ENCODE results near the gene IFT20.

IFT20 gene

DNA sequence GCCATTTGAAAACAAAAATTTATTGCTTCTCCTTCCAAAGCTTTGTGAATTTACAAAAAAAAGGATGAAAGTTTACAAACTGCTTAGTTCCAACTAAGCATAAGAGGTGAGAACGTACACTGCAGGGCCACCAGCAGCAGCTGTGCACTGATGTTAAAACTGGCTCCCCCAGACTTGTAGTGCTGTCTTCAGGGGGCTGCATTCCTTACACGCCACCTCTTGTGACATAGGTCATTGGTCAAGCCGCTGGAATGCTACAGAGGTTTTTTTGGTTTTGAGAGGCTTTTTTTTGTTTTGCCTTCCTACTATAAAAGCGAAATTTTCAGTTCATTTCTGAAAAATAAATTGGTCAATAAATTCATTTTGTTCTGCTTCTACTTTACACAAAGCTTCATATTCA is 6.9 kb downstream of the IFT20 start:
- Histone ChIP-seq H3K36me3 (ENCODE audit: control insufficient read depth in 2 of 2, insufficient read depth in 1 of 2, low read length in 2 of 2) (peaks cover 38 to 67% of the 10 kb centered on the region in 2 experiments), H3K4me3 (ENCODE audit: low read depth, low read length) (no peak overlapping the region), H3K4me1 (ENCODE audit: control insufficient read depth, insufficient read depth, low read length) (0 out of 2 replicates have a peak, but pooled peaks cover 2% of the 10 kb centered on the region), H3K27ac (ENCODE audit: extremely low read depth, low read depth, low read length) (peak overlapping the region; percentile 11; the same call in 1 of the 2 replicates), H3K9me3 (ENCODE audit: control insufficient read depth, insufficient read depth, low read depth, low read length) (no peaks in the 10 kb centered on the region)
- TF ChIP-seq, protein P1, sequence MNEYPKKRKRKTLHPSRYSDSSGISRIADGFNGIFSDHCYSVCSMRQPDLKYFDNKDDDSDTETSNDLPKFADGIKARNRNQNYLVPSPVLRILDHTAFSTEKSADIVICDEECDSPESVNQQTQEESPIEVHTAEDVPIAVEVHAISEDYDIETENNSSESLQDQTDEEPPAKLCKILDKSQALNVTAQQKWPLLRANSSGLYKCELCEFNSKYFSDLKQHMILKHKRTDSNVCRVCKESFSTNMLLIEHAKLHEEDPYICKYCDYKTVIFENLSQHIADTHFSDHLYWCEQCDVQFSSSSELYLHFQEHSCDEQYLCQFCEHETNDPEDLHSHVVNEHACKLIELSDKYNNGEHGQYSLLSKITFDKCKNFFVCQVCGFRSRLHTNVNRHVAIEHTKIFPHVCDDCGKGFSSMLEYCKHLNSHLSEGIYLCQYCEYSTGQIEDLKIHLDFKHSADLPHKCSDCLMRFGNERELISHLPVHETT (tag by site-specific recombination; IDR thresholded peaks at IDR 0.05): no peak
- TF ChIP-seq ZNF544 (tag by site-specific recombination; IDR thresholded peaks at IDR 0.05) (no peak), ZXDB (tag by site-specific recombination; IDR thresholded peaks at IDR 0.05) (no peak), ZNF776 (tag by site-specific recombination; IDR thresholded peaks at IDR 0.05; ENCODE audit: borderline replicate concordance) (no peak), ZNF146 (tag by site-specific recombination; IDR thresholded peaks at IDR 0.05) (no peak), ZNF670 (tag by site-specific recombination; IDR thresholded peaks at IDR 0.05; ENCODE audit: low read depth) (no peak), ZBTB48 (tag by site-specific recombination; IDR thresholded peaks at IDR 0.05) (no peak), ZNF571 (tag by site-specific recombination; IDR thresholded peaks at IDR 0.05) (no peak), ZNF138 (tag by site-specific recombination; IDR thresholded peaks at IDR 0.05; ENCODE audit: borderline replicate concordance) (no peak), HOXA7 (CRISPR knock-in tag; IDR thresholded peaks at IDR 0.05; ENCODE audit: borderline replicate concordance) (no peak), ZNF184 (tag by site-specific recombination; IDR thresholded peaks at IDR 0.05) (no peak), OVOL3 (tag by site-specific recombination; IDR thresholded peaks at IDR 0.05) (no peak), ZNF791 (tag by site-specific recombination; IDR thresholded peaks at IDR 0.05) (no peak)
- TF ChIP-seq, protein P2, sequence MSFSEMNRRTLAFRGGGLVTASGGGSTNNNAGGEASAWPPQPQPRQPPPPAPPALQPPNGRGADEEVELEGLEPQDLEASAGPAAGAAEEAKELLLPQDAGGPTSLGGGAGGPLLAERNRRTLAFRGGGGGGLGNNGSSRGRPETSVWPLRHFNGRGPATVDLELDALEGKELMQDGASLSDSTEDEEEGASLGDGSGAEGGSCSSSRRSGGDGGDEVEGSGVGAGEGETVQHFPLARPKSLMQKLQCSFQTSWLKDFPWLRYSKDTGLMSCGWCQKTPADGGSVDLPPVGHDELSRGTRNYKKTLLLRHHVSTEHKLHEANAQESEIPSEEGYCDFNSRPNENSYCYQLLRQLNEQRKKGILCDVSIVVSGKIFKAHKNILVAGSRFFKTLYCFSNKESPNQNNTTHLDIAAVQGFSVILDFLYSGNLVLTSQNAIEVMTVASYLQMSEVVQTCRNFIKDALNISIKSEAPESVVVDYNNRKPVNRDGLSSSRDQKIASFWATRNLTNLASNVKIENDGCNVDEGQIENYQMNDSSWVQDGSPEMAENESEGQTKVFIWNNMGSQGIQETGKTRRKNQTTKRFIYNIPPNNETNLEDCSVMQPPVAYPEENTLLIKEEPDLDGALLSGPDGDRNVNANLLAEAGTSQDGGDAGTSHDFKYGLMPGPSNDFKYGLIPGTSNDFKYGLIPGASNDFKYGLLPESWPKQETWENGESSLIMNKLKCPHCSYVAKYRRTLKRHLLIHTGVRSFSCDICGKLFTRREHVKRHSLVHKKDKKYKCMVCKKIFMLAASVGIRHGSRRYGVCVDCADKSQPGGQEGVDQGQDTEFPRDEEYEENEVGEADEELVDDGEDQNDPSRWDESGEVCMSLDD (tag by site-specific recombination; IDR thresholded peaks at IDR 0.05): no peak
- TF ChIP-seq, protein P3, sequence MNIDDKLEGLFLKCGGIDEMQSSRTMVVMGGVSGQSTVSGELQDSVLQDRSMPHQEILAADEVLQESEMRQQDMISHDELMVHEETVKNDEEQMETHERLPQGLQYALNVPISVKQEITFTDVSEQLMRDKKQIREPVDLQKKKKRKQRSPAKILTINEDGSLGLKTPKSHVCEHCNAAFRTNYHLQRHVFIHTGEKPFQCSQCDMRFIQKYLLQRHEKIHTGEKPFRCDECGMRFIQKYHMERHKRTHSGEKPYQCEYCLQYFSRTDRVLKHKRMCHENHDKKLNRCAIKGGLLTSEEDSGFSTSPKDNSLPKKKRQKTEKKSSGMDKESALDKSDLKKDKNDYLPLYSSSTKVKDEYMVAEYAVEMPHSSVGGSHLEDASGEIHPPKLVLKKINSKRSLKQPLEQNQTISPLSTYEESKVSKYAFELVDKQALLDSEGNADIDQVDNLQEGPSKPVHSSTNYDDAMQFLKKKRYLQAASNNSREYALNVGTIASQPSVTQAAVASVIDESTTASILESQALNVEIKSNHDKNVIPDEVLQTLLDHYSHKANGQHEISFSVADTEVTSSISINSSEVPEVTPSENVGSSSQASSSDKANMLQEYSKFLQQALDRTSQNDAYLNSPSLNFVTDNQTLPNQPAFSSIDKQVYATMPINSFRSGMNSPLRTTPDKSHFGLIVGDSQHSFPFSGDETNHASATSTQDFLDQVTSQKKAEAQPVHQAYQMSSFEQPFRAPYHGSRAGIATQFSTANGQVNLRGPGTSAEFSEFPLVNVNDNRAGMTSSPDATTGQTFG (tag by site-specific recombination; IDR thresholded peaks at IDR 0.05; ENCODE audit: borderline replicate concordance): no peak
- ChIA-PET POLR2A (interaction anchor here (0.8 kb wide), 1 partner anchor 10 kb away, joined by 3 read pairs; no protein-coding TSS in a partner anchor), CTCF (interaction anchor here (0.6 to 1.1 kb wide), 5 partner anchors 89 to 523 kb away, joined by 3 to 4 read pairs (median 3); no protein-coding TSS in a partner anchor)

DNA sequence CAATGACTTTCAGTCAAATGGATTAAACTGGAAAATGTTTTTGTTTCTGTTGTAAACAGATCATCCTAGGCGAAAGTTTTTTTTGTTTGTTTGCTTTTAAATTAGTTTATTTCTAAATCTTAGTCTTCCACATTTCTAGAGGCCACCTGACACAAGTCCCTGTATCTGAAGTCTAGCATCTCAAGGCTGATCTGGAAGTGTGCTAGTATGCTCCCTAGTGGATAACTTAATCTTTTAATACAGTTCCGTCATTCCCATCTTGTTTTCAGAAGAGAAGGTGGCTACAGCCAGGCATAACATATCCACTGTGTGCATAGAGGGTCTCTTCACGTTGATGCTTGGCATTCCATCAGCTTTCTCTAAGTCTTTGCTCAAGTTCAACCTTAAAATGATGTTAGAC is 7.6 kb downstream of the IFT20 start:
- Histone ChIP-seq H3K4me1 (ENCODE audit: control insufficient read depth, insufficient read depth, low read length) (0 out of 2 replicates have a peak, but pooled peaks cover 2% of the 10 kb centered on the region), H3K27ac (ENCODE audit: extremely low read depth, low read depth, low read length) (no peak overlapping the region), H3K4me3 (ENCODE audit: low read depth, low read length) (no peak overlapping the region), H3K36me3 (ENCODE audit: control insufficient read depth in 2 of 2, insufficient read depth in 1 of 2, low read length in 2 of 2) (peaks cover 38 to 67% of the 10 kb centered on the region in 2 experiments), H3K9me3 (ENCODE audit: control insufficient read depth, insufficient read depth, low read depth, low read length) (no peaks in the 10 kb centered on the region)
- CTCF ChIA-PET: no interaction called here
- TF ChIP-seq ZNF843 (tag by site-specific recombination; IDR thresholded peaks at IDR 0.05) (no peak), ZNF433 (tag by site-specific recombination; IDR thresholded peaks at IDR 0.05; ENCODE audit: low read depth) (no peak), ZNF140 (tag by site-specific recombination; IDR thresholded peaks at IDR 0.05) (no peak), ZNF560 (tag by site-specific recombination; IDR thresholded peaks at IDR 0.05; ENCODE audit: borderline replicate concordance) (no peak), ZNF169 (tag by site-specific recombination; IDR thresholded peaks at IDR 0.05) (no peak), BCL11A (tag by site-specific recombination; IDR thresholded peaks at IDR 0.05; ENCODE audit: low read depth) (no peak)
- TF ChIP-seq, protein P4, sequence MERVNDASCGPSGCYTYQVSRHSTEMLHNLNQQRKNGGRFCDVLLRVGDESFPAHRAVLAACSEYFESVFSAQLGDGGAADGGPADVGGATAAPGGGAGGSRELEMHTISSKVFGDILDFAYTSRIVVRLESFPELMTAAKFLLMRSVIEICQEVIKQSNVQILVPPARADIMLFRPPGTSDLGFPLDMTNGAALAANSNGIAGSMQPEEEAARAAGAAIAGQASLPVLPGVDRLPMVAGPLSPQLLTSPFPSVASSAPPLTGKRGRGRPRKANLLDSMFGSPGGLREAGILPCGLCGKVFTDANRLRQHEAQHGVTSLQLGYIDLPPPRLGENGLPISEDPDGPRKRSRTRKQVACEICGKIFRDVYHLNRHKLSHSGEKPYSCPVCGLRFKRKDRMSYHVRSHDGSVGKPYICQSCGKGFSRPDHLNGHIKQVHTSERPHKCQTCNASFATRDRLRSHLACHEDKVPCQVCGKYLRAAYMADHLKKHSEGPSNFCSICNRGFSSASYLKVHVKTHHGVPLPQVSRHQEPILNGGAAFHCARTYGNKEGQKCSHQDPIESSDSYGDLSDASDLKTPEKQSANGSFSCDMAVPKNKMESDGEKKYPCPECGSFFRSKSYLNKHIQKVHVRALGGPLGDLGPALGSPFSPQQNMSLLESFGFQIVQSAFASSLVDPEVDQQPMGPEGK (tag by site-specific recombination; IDR thresholded peaks at IDR 0.05): no peak
- POLR2A ChIA-PET: no interaction called here

Data from HEK293 (cell line).